HCT116 (cell line): ENCODE results near the gene SACM1L. TPM values are rescaled to one million over a fixed set of nuclear protein-coding genes. Genes with fewer than 3 reads are reported as not detected.

Experiments used
- ATAC-seq: fragments of 200-7000 bp; cut with Tn5 transposase; 2 replicates; pipeline ENCODE4 v1.9.1; 2020; ENCODE audit warnings: mild to moderate bottlenecking, moderate library complexity
- BruUV-seq: library from RNA; stranded (reverse); fragments of 400-500 nt; replicated peaks from 2 replicates; lab custom pipeline; 2021; lab: Mats Ljungman, UMichigan
- CTCF ChIA-PET: fragments of 300-600 bp; sonication (Branson Sonifier 250); formaldehyde crosslinking; loops from one replicate; lab custom pipeline; 2021; ENCODE audit warnings: antibody characterized with exemption; lab: Charles Lee
- POLR2A ChIA-PET: fragments of 300-600, 350-600 bp; sonication (Branson Sonifier 250); formaldehyde crosslinking; loops from one replicate; lab custom pipeline; 2021; ENCODE audit warnings: antibody characterized with exemption; lab: Charles Lee
- RAD21 ChIA-PET, 2 experiments: fragments of 300-600 bp; sonication (Branson Sonifier 250); formaldehyde crosslinking; loops; one replicate each; lab custom pipeline; 2023; ENCODE audit warnings: low total read pairs in 2 of 2; ENCODE audit not compliant: uncharacterized antibody in 2 of 2, unreplicated experiment in 2 of 2, low non-redundant PET in 1 of 2; lab: Charles Lee
- DNase-seq: peaks from one replicate; pipeline ENCODE4 v3.0.0-alpha.2; 2010; ENCODE audit warnings: low read depth, low spot score
- H2AFZ ChIP-seq: fragments of 200-600 bp; shearing (Covaris generic), sonication (generic); 2 replicates; pipeline ENCODE4 v1.6.1; 2017; ENCODE audit warnings: low read depth, mixed run types, mixed read lengths, antibody characterized with exemption, low read length; ENCODE audit not compliant: poor library complexity, severe bottlenecking
- H3K27ac ChIP-seq: 2 replicates; pipeline ENCODE4 v1.5.1; 2012; ENCODE audit warnings: low read depth, low read length
- H3K27me3 ChIP-seq: fragments of 200-600 bp; sonication (generic); 2 replicates; pipeline ENCODE4 v1.6.1; 2016; ENCODE audit warnings: mixed run types, low read length, mixed read lengths; ENCODE audit not compliant: insufficient read depth
- H3K36me3 ChIP-seq, 2 experiments: fragments of 200-500 bp in 1 of 2; fragments of 200-600 bp in 1 of 2; sonication (Bioruptor generic) in 1 of 2; sonication (generic) in 1 of 2; 2 replicates each; pipeline versions ENCODE4 v1.5.1 to v1.6.1; 2014 to 2016; ENCODE audit warnings: low read length in 2 of 2, inconsistent platforms in 1 of 2, mixed read lengths in 1 of 2, mixed run types in 1 of 2; ENCODE audit not compliant: insufficient read depth in 2 of 2, control insufficient read depth in 1 of 2
- H3K4me1 ChIP-seq, 2 experiments: fragments of 200-600 bp in 1 of 2; sonication (generic) in 1 of 2; 2 replicates each; pipeline versions ENCODE4 v1.5.1 to v1.6.1; 2012 to 2017; ENCODE audit warnings: low read length in 2 of 2, inconsistent platforms in 1 of 2, mild to moderate bottlenecking in 1 of 2, mixed read lengths in 1 of 2, mixed run types in 1 of 2, moderate library complexity in 1 of 2; ENCODE audit not compliant: insufficient read depth in 2 of 2, control insufficient read depth in 1 of 2
- H3K4me2 ChIP-seq: fragments of 200-600 bp; sonication (generic); 2 replicates; pipeline ENCODE4 v1.6.1; 2017; ENCODE audit warnings: mixed run types, low read length, mixed read lengths
- H3K4me3 ChIP-seq, 2 experiments: fragments of 200-600 bp in 1 of 2; sonication (generic) in 1 of 2; replicated peaks in 1 of 2; 2 replicates each; pipeline ENCODE4 v1.5.1; 2011 to 2016; ENCODE audit warnings: low read length in 2 of 2, control low read depth in 1 of 2, low read depth in 1 of 2, mild to moderate bottlenecking in 1 of 2, mixed read lengths in 1 of 2, mixed run types in 1 of 2
- H3K79me2 ChIP-seq: fragments of 200-600 bp; sonication (generic); 2 replicates; pipeline ENCODE4 v1.6.1; 2017; ENCODE audit warnings: mild to moderate bottlenecking, mixed run types, low read length, moderate library complexity, mixed read lengths; ENCODE audit not compliant: insufficient read depth
- H3K9ac ChIP-seq: fragments of 200-600 bp; sonication (generic); 2 replicates; pipeline ENCODE4 v1.6.1; 2016; ENCODE audit warnings: low read length, mixed read lengths
- H3K9me2 ChIP-seq: fragments of 200-600 bp; sonication (generic), shearing (Covaris generic); 2 replicates; pipeline ENCODE4 v1.6.1; 2017; ENCODE audit warnings: mixed run types, mild to moderate bottlenecking, moderate library complexity; ENCODE audit not compliant: insufficient read depth
- H3K9me3 ChIP-seq, 2 experiments: fragments of 200-500 bp in 1 of 2; fragments of 200-600 bp in 1 of 2; sonication (Bioruptor generic) in 1 of 2; sonication (generic) in 1 of 2; 2 replicates each; pipeline ENCODE4 v1.6.1; 2014 to 2017; ENCODE audit warnings: low read length in 2 of 2, mixed read lengths in 2 of 2, inconsistent platforms in 1 of 2, low read depth in 1 of 2, mild to moderate bottlenecking in 1 of 2, mixed run types in 1 of 2, moderate library complexity in 1 of 2; ENCODE audit not compliant: control insufficient read depth in 1 of 2, insufficient read depth in 1 of 2
- H4K20me1 ChIP-seq: fragments of 200-600 bp; sonication (generic), shearing (Covaris generic); 2 replicates; pipeline ENCODE4 v1.6.1; 2017; ENCODE audit warnings: mixed run types, mild to moderate bottlenecking, moderate library complexity; ENCODE audit not compliant: insufficient read depth
- CBX3 ChIP-seq: IDR thresholded peaks from 2 replicates; pipeline ENCODE4 v1.6.1; 2012; ENCODE audit warnings: low read depth
- CEBPB ChIP-seq: IDR thresholded peaks from 2 replicates; pipeline ENCODE4 v1.6.1; 2012; ENCODE audit warnings: low read depth
- EGR1 ChIP-seq: IDR thresholded peaks from 2 replicates; pipeline ENCODE4 v1.6.1; 2012; ENCODE audit warnings: low read depth
- EZH2 ChIP-seq: fragments of 200-600 bp; sonication (generic); IDR thresholded peaks from 2 replicates; pipeline ENCODE4 v1.6.1; 2017; ENCODE audit warnings: antibody characterized with exemption, mixed run types
- EZH2phosphoT487 ChIP-seq: fragments of 200-600 bp; IDR thresholded peaks from 2 replicates; pipeline ENCODE4 v1.6.1; 2018; ENCODE audit warnings: antibody characterized with exemption, borderline replicate concordance
- FOSL1 ChIP-seq: IDR thresholded peaks from 2 replicates; pipeline ENCODE4 v1.6.1; 2012; ENCODE audit warnings: low read depth
- POLR2AphosphoS5 ChIP-seq: IDR thresholded peaks from 2 replicates; pipeline ENCODE4 v1.6.1; 2011; ENCODE audit warnings: mild to moderate bottlenecking, low read depth, low read length, moderate library complexity
- RAD21 ChIP-seq: IDR thresholded peaks from 2 replicates; pipeline ENCODE4 v1.6.1; 2012; ENCODE audit warnings: low read depth, mild to moderate bottlenecking
- SIN3A ChIP-seq: IDR thresholded peaks from 2 replicates; pipeline ENCODE4 v1.6.1; 2012; ENCODE audit warnings: low read depth
- SP1 ChIP-seq: IDR thresholded peaks from 2 replicates; pipeline ENCODE4 v1.6.1; 2012; ENCODE audit warnings: low read depth
- SRF ChIP-seq: IDR thresholded peaks from 2 replicates; pipeline ENCODE4 v1.6.1; 2012; ENCODE audit warnings: low read depth
- YY1 ChIP-seq: IDR thresholded peaks from 2 replicates; pipeline ENCODE4 v1.6.1; 2011; ENCODE audit warnings: low read length, low read depth, moderate library complexity, mild to moderate bottlenecking; ENCODE audit not compliant: insufficient replicate concordance; ENCODE audit errors: extremely low read depth
- ZFX ChIP-seq: fragments of 450-650 bp; IDR thresholded peaks from 2 replicates; pipeline ENCODE4 v1.6.1; 2017
- intact Hi-C: fragments of 100-400 bp; cut with micrococcal nuclease; formaldehyde crosslinking; loops from 2 replicates; pipeline ENCODE4 v1.10.0; 2022
- total RNA-seq: library from RNA; stranded (reverse); gene quantifications from one replicate; pipeline ENCODE4 v1.2.1, GENCODE V29; 2021; ENCODE audit not compliant: unreplicated experiment
- TF ChIP-seq, protein P1 (sequence below): IDR thresholded peaks from 2 replicates; pipeline ENCODE4 v1.6.1; 2012
- TF ChIP-seq, protein P2 (sequence below): IDR thresholded peaks from 2 replicates; pipeline ENCODE4 v1.6.1; 2012
- TF ChIP-seq, protein P3 (sequence below), 3 experiments: fragments of 200-600 bp in 1 of 3; sonication (generic) in 1 of 3; IDR thresholded peaks in 2 of 3; conservative IDR thresholded peaks in 1 of 3; 2 replicates each; pipeline ENCODE4 v1.5.1; 2012 to 2017; ENCODE audit warnings: low read depth in 2 of 3, low read length in 2 of 3, antibody characterized with exemption in 1 of 3, borderline replicate concordance in 1 of 3, control low read depth in 1 of 3, mild to moderate bottlenecking in 1 of 3, mixed read lengths in 1 of 3, mixed run types in 1 of 3, moderate library complexity in 1 of 3; ENCODE audit not compliant: insufficient read depth in 1 of 3

SACM1L gene
- total RNA-seq, 1 experiment from 2014 or later = 27.3 TPM

GRCh38 chr3:45691842-45692241 is 2.6 kb downstream of the SACM1L start:
- Histone ChIP-seq H3K27ac (no peak overlapping the region), H4K20me1 (no peaks in the 10 kb centered on the region; the same call in 1 of the 2 replicates), H3K9ac (no peak overlapping the region), H3K79me2 (peaks cover 73% of the 10 kb centered on the region), H3K27me3 (no peaks in the 10 kb centered on the region), H3K36me3 (0 out of 4 replicates have a peak, but pooled peaks cover 0 to 4% of the 10 kb centered on the region in 2 experiments), H3K4me2 (no peak overlapping the region), H3K9me2 (no peaks in the 10 kb centered on the region), H2AFZ (no peak overlapping the region), H3K4me1 (peaks cover 8 to 20% of the 10 kb centered on the region in 2 experiments; a peak in 3 of 4 replicates), H3K4me3 (no peak overlapping the region), H3K9me3 (no peaks in the 10 kb centered on the region)
- no peak for ATAC-seq
- intact Hi-C loops = no loop called here
- CTCF ChIA-PET = no interaction called here
- no peak for DNase-seq
- POLR2A ChIA-PET = no interaction called here
- no TSS peak for BruUV-seq
- TF ChIP-seq POLR2AphosphoS5 (no peak), YY1 (no peak), EZH2 (no peak), ZFX (no peak), EZH2phosphoT487 (no peak), CBX3 (no peak), CEBPB (no peak), EGR1 (no peak), SRF (no peak), SIN3A (no peak), FOSL1 (no peak), SP1 (no peak), RAD21 (no peak)
- TF ChIP-seq, protein P1, sequence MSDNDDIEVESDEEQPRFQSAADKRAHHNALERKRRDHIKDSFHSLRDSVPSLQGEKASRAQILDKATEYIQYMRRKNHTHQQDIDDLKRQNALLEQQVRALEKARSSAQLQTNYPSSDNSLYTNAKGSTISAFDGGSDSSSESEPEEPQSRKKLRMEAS = no peak
- TF ChIP-seq, protein P2, sequence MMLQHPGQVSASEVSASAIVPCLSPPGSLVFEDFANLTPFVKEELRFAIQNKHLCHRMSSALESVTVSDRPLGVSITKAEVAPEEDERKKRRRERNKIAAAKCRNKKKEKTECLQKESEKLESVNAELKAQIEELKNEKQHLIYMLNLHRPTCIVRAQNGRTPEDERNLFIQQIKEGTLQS = no peak
- TF ChIP-seq, protein P3, sequence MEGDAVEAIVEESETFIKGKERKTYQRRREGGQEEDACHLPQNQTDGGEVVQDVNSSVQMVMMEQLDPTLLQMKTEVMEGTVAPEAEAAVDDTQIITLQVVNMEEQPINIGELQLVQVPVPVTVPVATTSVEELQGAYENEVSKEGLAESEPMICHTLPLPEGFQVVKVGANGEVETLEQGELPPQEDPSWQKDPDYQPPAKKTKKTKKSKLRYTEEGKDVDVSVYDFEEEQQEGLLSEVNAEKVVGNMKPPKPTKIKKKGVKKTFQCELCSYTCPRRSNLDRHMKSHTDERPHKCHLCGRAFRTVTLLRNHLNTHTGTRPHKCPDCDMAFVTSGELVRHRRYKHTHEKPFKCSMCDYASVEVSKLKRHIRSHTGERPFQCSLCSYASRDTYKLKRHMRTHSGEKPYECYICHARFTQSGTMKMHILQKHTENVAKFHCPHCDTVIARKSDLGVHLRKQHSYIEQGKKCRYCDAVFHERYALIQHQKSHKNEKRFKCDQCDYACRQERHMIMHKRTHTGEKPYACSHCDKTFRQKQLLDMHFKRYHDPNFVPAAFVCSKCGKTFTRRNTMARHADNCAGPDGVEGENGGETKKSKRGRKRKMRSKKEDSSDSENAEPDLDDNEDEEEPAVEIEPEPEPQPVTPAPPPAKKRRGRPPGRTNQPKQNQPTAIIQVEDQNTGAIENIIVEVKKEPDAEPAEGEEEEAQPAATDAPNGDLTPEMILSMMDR (IDR thresholded peaks at IDR 0.05 in 2 of 3, conservative IDR thresholded peaks at IDR 0.05 in 1 of 3; ENCODE audit: borderline replicate concordance in 1 of 3, insufficient read depth in 1 of 3, low read depth in 2 of 3, low read length in 2 of 3) = no peak
- RAD21 ChIA-PET = no interaction called here
